ENCODE data around the gene KDM3B.
"Not testable (repeated sequence)": the region's sequence is repeated elsewhere in the genome, so short reads cannot be mapped to it uniquely, and the experiment has no call there.

Gene KDM3B
- 190 reads per million, percentile 92 among the genes with 10 or more reads in this experiment for total RNA-seq

- DNase-seq, result peak; percentile 83
Measured at GRCh38 chr5:138352071-138352721, at the start of gene KDM3B. TSS of gene KDM3B (plus strand) at chr5:138352685. CDS start at chr5:138352796, 111 bp downstream.

- DNase-seq, result no peak
Measured at GRCh38 chr5:138303372-138303771, 49.1 kb upstream of the KDM3B start.

GRCh38 chr5:138305797-138306196 lies 46.7 kb upstream of the KDM3B start:
- no peak for DNase-seq

- DNase-seq, result no peak
Measured at GRCh38 chr5:138315751-138316278, 36.7 kb upstream of the KDM3B start.

GRCh38 chr5:138316355-138316754 lies 36.1 kb upstream of the KDM3B start:
- DNase-seq, result no peak

- not testable (repeated sequence) for DNase-seq
Measured at GRCh38 chr5:138318211-138318610, 34.3 kb upstream of the KDM3B start.

GRCh38 chr5:138330813-138331448 lies 21.6 kb upstream of the KDM3B start:
- no peak for DNase-seq

GRCh38 chr5:138331449-138332368 lies 20.8 kb upstream of the KDM3B start, which contains the start of gene CDC25C:
TSS of gene CDC25C (minus strand) at chr5:138331804. CDS start at chr5:138331180, 624 bp downstream.
- peak; percentile 96 for DNase-seq

GRCh38 chr5:138334867-138335447 lies 17.5 kb upstream of the KDM3B start:
- no peak for DNase-seq

- peak; percentile 70 for DNase-seq
Measured at GRCh38 chr5:138336952-138337684, 15.4 kb upstream of the KDM3B start.

- peak; percentile 85 for DNase-seq
Measured at GRCh38 chr5:138337685-138338410, 14.6 kb upstream of the KDM3B start, which contains the start of gene FAM53C. TSS of gene FAM53C (plus strand) at chr5:138338266. CDS start at chr5:138341336, 3,070 bp downstream.

GRCh38 chr5:138338411-138339090 lies 13.9 kb upstream of the KDM3B start:
- no peak for DNase-seq

- no peak for DNase-seq
Measured at GRCh38 chr5:138339091-138339456, 13.4 kb upstream of the KDM3B start.

GRCh38 chr5:138339464-138339863 lies 13.0 kb upstream of the KDM3B start:
- no peak for DNase-seq

- no peak for DNase-seq
Measured at GRCh38 chr5:138340008-138340407, 12.5 kb upstream of the KDM3B start.

GRCh38 chr5:138344887-138345622 lies 7.4 kb upstream of the KDM3B start:
- DNase-seq, result no peak

- no peak for DNase-seq
Measured at GRCh38 chr5:138346889-138347288, 5.6 kb upstream of the KDM3B start.

GRCh38 chr5:138349852-138350562 lies 2.5 kb upstream of the KDM3B start:
- DNase-seq, result no peak

- DNase-seq, result no peak
Measured at GRCh38 chr5:138350563-138350890, 2.0 kb upstream of the KDM3B start.
